SH-SY5Y (cell line): ENCODE results near the gene GAS2L3.

Experiments used
- GATA2 ChIP-seq: IDR thresholded peaks from 2 replicates; pipeline ENCODE4 v1.6.1; 2011; ENCODE audit warnings: mild to moderate bottlenecking, low read depth, low read length
- GATA3 ChIP-seq: IDR thresholded peaks from 2 replicates; pipeline ENCODE4 v1.6.1; 2011; ENCODE audit warnings: low read depth, mild to moderate bottlenecking, low read length, moderate library complexity

DNA sequence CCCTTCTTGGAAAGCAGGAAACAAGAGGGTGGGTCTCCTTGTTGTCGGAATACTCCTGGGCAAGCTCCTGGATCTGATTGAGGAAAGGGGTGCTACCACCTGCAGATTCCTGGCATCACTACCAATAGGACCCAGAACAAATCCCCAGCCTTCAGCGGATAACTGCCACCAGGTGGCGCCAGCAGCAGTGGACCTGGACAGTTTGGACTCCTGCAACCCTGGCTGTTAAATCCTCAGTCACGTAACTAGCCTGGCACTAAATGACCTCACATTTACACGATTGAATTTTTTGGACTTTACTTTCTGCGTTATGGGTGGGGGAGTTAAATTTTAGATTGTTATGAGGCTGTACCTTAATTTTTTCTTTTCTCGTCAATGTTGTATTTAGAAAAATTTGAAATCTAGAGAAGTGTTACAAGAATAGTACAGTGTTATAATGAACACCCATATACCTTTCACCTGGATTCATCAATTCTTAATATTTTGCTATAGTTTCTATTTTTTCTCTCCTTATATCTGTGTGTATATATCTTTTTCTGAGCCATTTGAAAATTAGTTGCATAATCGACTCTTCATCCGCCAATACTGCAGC lies 95.6 kb downstream of the GAS2L3 start:
- no peak for TF ChIP-seq GATA2
- no peak for TF ChIP-seq GATA3
